Airway epithelial cell (primary cell): ENCODE results near the gene EFNB2. TPM values are rescaled to one million over a fixed set of nuclear protein-coding genes. Genes with fewer than 3 reads are reported as not detected.

ENCODE experiments used
- total RNA-seq: library from RNA; depleted of rRNA; stranded (reverse); fragments of >200 nt; gene quantifications from 2 replicates; pipeline ENCODE4 v1.2.3, GENCODE V29; 2015

EFNB2 gene
- 29.0 and 42.6 TPM in 2 replicates for total RNA-seq

GRCh38 chr13:106535552-106536243 lies at the start of gene EFNB2:
Gene EFNB2 (minus strand): TSS chr13:106535662. CDS start chr13:106534964, 698 bp downstream.

GRCh38 chr13:106567474-106568298 lies 32.2 kb upstream of the EFNB2 start, which contains the start of gene ARGLU1:
Gene ARGLU1 (minus strand): TSS chr13:106568137. CDS start chr13:106567919, 218 bp downstream.

Other genes with a start within 250 kb of the EFNB2 start
- gene ARGLU1, start 32.5 kb upstream of the EFNB2 start, total RNA-seq = 23.7 and 40.1 TPM in 2 replicates